Measurements from ENCODE around the gene NCOA3.

GRCh38 chr20:47694021-47694818 is 192.5 kb downstream of the NCOA3 start:
- TF ChIP-seq POLR2A (IDR thresholded peaks at IDR 0.05; ENCODE audit: low read length) (no peak), GATA1 (IDR thresholded peaks at IDR 0.05; ENCODE audit: low read depth, low read length) (no peak)
